ENCODE data around the gene PITPNM2. TPM values are rescaled to one million over a fixed set of nuclear protein-coding genes. Genes with fewer than 3 reads are reported as not detected.

Gene PITPNM2
- total RNA-seq, result 3.3 and 7.4 TPM in 2 replicates

GRCh38 chr12:123150744-123151456, at the start of gene PITPNM2:
Gene PITPNM2, minus strand, starts transcription at chr12:123151090. Its CDS starts 116,500 bp downstream, at chr12:123034590.

Other genes starting within 250 kb of the PITPNM2 start
- gene ABCB9, start 184.6 kb downstream of the PITPNM2 start, total RNA-seq, result 4.1 and 7.2 TPM in 2 replicates
- gene OGFOD2, start 175.8 kb downstream of the PITPNM2 start, total RNA-seq, result 9.8 and 14.2 TPM in 2 replicates
- 255 and 280 TPM in 2 replicates for gene ARL6IP4, start 170.4 kb downstream of the PITPNM2 start, total RNA-seq
- gene MPHOSPH9, start 82.1 kb upstream of the PITPNM2 start, total RNA-seq, result 18.0 and 23.0 TPM in 2 replicates
- gene MTRFR, start 82.3 kb upstream of the PITPNM2 start, total RNA-seq, result 12.8 and 17.8 TPM in 2 replicates
- gene CDK2AP1, start 120.8 kb upstream of the PITPNM2 start, total RNA-seq, result 169 and 218 TPM in 2 replicates
- 17.0 and 18.0 TPM in 2 replicates for gene SBNO1, start 213.8 kb upstream of the PITPNM2 start, total RNA-seq
- 38.6 and 54.3 TPM in 2 replicates for gene KMT5A, start 233.0 kb upstream of the PITPNM2 start, total RNA-seq